Endothelial cell (in vitro differentiated cells): ENCODE data around the gene ATP5IF1. TPM values are rescaled to one million over a fixed set of nuclear protein-coding genes. Genes with fewer than 3 reads are reported as not detected.

Experiments used
- DNase-seq: peaks from one replicate; pipeline ENCODE4 v3.0.0; 2021; ENCODE audit warnings: low spot score
- H3K27ac Mint-ChIP-seq: one replicate; pipeline ENCODE4 v1.8.0; 2021; ENCODE audit warnings: mixed read lengths, inconsistent platforms; ENCODE audit not compliant: unreplicated experiment
- H3K27me3 Mint-ChIP-seq: one replicate; pipeline ENCODE4 v1.8.0; 2021; ENCODE audit warnings: mild to moderate bottlenecking, moderate library complexity, mixed read lengths, inconsistent platforms; ENCODE audit not compliant: unreplicated experiment
- H3K36me3 Mint-ChIP-seq: one replicate; pipeline ENCODE4 v1.8.0; 2021; ENCODE audit warnings: mild to moderate bottlenecking, low read depth, mixed read lengths, inconsistent platforms; ENCODE audit not compliant: unreplicated experiment
- H3K4me1 Mint-ChIP-seq: one replicate; pipeline ENCODE4 v1.8.0; 2021; ENCODE audit warnings: mild to moderate bottlenecking, mixed read lengths, inconsistent platforms; ENCODE audit not compliant: unreplicated experiment
- H3K4me3 Mint-ChIP-seq: one replicate; pipeline ENCODE4 v1.8.0; 2021; ENCODE audit warnings: mild to moderate bottlenecking, mixed read lengths, inconsistent platforms; ENCODE audit not compliant: unreplicated experiment
- H3K9me3 Mint-ChIP-seq: one replicate; pipeline ENCODE4 v1.8.0; 2021; ENCODE audit warnings: mixed read lengths, inconsistent platforms; ENCODE audit not compliant: unreplicated experiment
- total RNA-seq: library from RNA; stranded (reverse); fragmentation: NEBNext Ultra II Directional; extraction: Animal tissue kit (Norgen Biotek cat#: 25700); gene quantifications from one replicate; pipeline ENCODE4 v1.2.1, GENCODE V29; 2021; ENCODE audit not compliant: unreplicated experiment
- TF ChIP-seq, protein P1 (sequence below): fragments of 200-600 bp; sonication (generic); IDR thresholded peaks from one replicate; pipeline ENCODE4 v1.5.0; 2021; ENCODE audit warnings: antibody characterized with exemption; ENCODE audit not compliant: unreplicated experiment

The ATP5IF1 gene
- total RNA-seq, 1 donor from 2014 or later = 120 TPM

GRCh38 chr1:28257736-28258135 lies 21.8 kb downstream of the ATP5IF1 start:
- H3K9me3 Mint-ChIP-seq = no peaks in the 10 kb centered on the region
- TF ChIP-seq, protein P1, sequence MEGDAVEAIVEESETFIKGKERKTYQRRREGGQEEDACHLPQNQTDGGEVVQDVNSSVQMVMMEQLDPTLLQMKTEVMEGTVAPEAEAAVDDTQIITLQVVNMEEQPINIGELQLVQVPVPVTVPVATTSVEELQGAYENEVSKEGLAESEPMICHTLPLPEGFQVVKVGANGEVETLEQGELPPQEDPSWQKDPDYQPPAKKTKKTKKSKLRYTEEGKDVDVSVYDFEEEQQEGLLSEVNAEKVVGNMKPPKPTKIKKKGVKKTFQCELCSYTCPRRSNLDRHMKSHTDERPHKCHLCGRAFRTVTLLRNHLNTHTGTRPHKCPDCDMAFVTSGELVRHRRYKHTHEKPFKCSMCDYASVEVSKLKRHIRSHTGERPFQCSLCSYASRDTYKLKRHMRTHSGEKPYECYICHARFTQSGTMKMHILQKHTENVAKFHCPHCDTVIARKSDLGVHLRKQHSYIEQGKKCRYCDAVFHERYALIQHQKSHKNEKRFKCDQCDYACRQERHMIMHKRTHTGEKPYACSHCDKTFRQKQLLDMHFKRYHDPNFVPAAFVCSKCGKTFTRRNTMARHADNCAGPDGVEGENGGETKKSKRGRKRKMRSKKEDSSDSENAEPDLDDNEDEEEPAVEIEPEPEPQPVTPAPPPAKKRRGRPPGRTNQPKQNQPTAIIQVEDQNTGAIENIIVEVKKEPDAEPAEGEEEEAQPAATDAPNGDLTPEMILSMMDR = no peak
- peaks cover 18% of the 10 kb centered on the region for H3K4me1 Mint-ChIP-seq
- peaks cover 10% of the 10 kb centered on the region for H3K27me3 Mint-ChIP-seq
- peaks cover 4% of the 10 kb centered on the region for H3K36me3 Mint-ChIP-seq
- no peak for DNase-seq
- peak overlapping the region; percentile 85 for H3K4me3 Mint-ChIP-seq
- no peak overlapping the region for H3K27ac Mint-ChIP-seq

DNA sequence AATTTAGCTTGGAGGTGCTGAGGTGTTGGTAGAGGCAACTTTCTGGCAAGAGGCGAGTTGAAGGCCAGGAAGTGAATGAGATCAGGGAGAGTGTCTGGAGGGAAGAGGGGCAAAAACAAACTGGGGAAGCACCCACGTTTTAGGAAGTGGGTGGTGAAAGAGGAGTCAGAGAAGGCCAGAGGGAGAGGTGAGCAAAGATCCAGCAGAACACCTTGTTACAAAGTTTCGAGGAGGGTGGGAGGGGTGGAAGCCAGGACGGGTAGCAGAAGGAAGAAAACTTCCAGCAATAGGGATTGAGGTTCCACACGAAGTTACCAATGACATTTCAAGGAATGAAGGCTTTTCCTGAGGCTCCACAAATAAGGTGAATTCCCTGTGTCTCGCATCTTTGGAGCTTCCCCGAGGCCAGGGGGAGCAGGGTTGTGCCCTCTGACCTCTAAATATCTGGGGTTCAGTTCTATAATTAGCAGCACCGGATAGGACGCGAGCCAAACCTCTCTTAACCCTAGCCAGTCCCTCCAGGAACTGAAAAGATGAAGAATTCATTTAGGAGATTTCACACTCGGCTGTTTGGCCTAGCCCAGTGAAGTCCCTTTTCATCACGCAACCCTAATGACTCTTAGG lies 22.8 kb downstream of the ATP5IF1 start:
- H3K27me3 Mint-ChIP-seq = peaks cover 13% of the 10 kb centered on the region
- no peak for DNase-seq
- TF ChIP-seq, protein P1 = no peak
- H3K9me3 Mint-ChIP-seq = no peaks in the 10 kb centered on the region
- peaks cover 4% of the 10 kb centered on the region for H3K36me3 Mint-ChIP-seq
- peak overlapping the region; percentile 55 for H3K27ac Mint-ChIP-seq
- peak overlapping the region; percentile 85 for H3K4me3 Mint-ChIP-seq
- peaks cover 22% of the 10 kb centered on the region for H3K4me1 Mint-ChIP-seq

DNA sequence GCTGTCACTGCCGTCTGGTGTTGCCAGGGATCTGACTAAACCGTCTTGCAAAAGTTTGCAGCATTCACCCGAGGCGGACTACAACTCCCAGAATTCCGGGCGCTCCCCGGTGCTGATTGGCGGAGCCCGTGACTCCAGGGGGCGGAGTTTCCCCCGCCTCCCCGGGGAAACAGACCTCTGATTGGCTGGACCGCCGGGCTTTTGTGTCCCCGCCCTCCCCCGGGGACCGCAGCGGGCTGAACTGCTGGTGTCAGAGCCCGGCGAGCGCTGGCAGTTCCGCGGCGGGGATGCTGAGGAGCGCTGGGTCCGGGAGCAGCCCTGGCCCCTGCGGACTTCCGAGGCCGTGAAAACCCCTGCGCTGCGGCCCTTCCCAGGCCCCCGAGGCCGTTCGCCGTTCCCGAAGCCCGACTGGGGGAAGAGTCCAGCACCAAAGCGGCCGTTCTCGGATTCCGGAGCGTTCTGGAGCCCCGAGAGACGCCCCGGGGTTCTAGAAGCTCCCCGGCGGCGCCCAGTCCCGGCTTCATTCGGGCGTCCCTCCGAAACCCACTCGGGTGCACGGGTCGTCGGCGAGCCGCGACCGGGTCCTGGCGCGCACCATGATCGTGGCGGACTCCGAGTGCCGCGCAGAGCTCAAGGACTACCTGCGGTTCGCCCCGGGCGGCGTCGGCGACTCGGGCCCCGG lies 23.5 kb downstream of the ATP5IF1 start, which contains the start of gene SESN2:
SESN2 (plus strand) TSS at position 267 of the 682 bp plus-strand sequence; CDS start at position 597, 330 bp downstream.
- TF ChIP-seq, protein P1 = no peak
- peaks cover 22% of the 10 kb centered on the region for H3K4me1 Mint-ChIP-seq
- H3K27me3 Mint-ChIP-seq = peaks cover 13% of the 10 kb centered on the region
- H3K4me3 Mint-ChIP-seq = peak within 1 kb of the TSS; percentile 85
- peaks cover 4% of the 10 kb centered on the region for H3K36me3 Mint-ChIP-seq
- DNase-seq = peak; percentile 100
- H3K27ac Mint-ChIP-seq = peak within 1 kb of the TSS; percentile 55
- no peaks in the 10 kb centered on the region for H3K9me3 Mint-ChIP-seq

DNA sequence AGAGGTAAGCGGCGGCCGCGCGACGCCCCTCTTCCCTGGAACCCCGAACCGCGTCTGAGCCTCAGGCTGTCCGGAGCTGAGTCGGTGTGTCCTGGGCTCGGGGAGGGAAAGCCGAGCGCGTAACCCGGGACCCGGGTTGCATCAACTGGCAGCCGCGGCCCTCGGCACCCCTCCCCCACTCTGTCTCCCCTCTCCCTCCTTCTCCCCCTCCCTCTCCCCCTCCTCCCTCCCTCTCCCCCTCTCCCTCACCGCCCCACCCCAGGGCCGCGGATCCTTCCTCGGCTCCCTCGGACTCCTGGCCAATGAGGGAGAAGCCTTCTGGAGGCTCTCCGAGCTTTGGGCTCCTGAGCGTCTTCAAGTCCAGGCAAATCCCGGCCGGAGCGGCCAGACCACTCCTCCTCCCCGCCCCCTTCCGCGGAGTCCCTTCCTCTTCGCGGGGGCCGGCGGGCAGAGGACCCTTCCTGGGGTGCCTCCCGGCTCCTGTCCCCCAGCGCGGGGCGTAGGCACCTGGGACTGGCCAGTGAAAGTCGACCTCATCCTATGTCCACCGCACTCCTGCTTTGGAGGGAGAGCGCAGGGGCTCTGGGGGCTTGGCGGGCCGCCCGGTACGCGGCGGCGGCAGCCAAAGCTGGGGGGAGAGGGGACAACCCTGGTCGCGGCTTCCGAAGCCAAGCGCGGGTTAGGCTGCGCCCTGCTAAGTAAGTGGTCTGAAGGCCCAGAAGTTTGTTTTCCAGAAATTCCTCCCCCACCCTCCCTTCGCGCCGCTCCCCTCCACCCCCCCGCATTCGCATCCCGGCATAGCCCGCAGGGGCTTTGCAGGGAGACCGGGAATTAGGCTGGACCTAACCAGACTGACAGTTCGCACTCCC lies 24.2 kb downstream of the ATP5IF1 start:
- Mint-ChIP-seq H3K27me3 (peaks cover 13% of the 10 kb centered on the region), H3K36me3 (peaks cover 4% of the 10 kb centered on the region), H3K4me3 (peak overlapping the region; percentile 94), H3K4me1 (peaks cover 22% of the 10 kb centered on the region), H3K27ac (no peak overlapping the region), H3K9me3 (no peaks in the 10 kb centered on the region)
- DNase-seq = peak; percentile 81
- TF ChIP-seq, protein P1 = no peak
